Measurements from ENCODE around the gene PGAM5.

Gene PGAM5

GRCh38 chr12:132710405-132711079 lies at the start of gene PGAM5:
Gene PGAM5, plus strand, starts transcription at chr12:132710842. Its CDS starts 35 bp downstream, at chr12:132710877.
- DNase-seq (ENCODE audit: low read depth, low spot score) = peak; percentile 66
- H3K27ac ChIP-seq = peak within 1 kb of the TSS; percentile 78

GRCh38 chr12:132660996-132661395 lies 49.6 kb upstream of the PGAM5 start:
- DNase-seq (ENCODE audit: low read depth, low spot score) = no peak
- no peak overlapping the region for H3K27ac ChIP-seq

- no peak overlapping the region for H3K27ac ChIP-seq
- no peak for DNase-seq (ENCODE audit: low read depth, low spot score)
Observed at GRCh38 chr12:132661972-132662371, 48.7 kb upstream of the PGAM5 start.

- DNase-seq (ENCODE audit: low read depth, low spot score) = no peak
- no peak overlapping the region for H3K27ac ChIP-seq
Observed at GRCh38 chr12:132662901-132663755, 47.5 kb upstream of the PGAM5 start.

GRCh38 chr12:132664206-132665148 lies 46.2 kb upstream of the PGAM5 start:
- DNase-seq (ENCODE audit: low read depth, low spot score) = no peak
- H3K27ac ChIP-seq = no peak overlapping the region

- H3K27ac ChIP-seq = no peak overlapping the region
- DNase-seq (ENCODE audit: low read depth, low spot score) = no peak
Observed at GRCh38 chr12:132665149-132665491, 45.5 kb upstream of the PGAM5 start.

- no peak overlapping the region for H3K27ac ChIP-seq
- DNase-seq (ENCODE audit: low read depth, low spot score) = no peak
Observed at GRCh38 chr12:132665794-132666193, 44.8 kb upstream of the PGAM5 start.

- DNase-seq (ENCODE audit: low read depth, low spot score) = no peak
- H3K27ac ChIP-seq = no peak overlapping the region
Observed at GRCh38 chr12:132668191-132669088, 42.2 kb upstream of the PGAM5 start.

- H3K27ac ChIP-seq = no peak overlapping the region
- DNase-seq (ENCODE audit: low read depth, low spot score) = no peak
Observed at GRCh38 chr12:132669166-132669879, 41.3 kb upstream of the PGAM5 start.

- no peak overlapping the region for H3K27ac ChIP-seq
- DNase-seq (ENCODE audit: low read depth, low spot score) = no peak
Observed at GRCh38 chr12:132672116-132672515, 38.5 kb upstream of the PGAM5 start.

- no peak overlapping the region for H3K27ac ChIP-seq
- no peak for DNase-seq (ENCODE audit: low read depth, low spot score)
Observed at GRCh38 chr12:132672678-132673077, 38.0 kb upstream of the PGAM5 start.

GRCh38 chr12:132673288-132674179 lies 37.1 kb upstream of the PGAM5 start:
- no peak overlapping the region for H3K27ac ChIP-seq
- no peak for DNase-seq (ENCODE audit: low read depth, low spot score)

GRCh38 chr12:132674561-132674960 lies 36.1 kb upstream of the PGAM5 start:
- no peak overlapping the region for H3K27ac ChIP-seq
- DNase-seq (ENCODE audit: low read depth, low spot score) = no peak

GRCh38 chr12:132675757-132676432 lies 34.7 kb upstream of the PGAM5 start:
- no peak for DNase-seq (ENCODE audit: low read depth, low spot score)
- no peak overlapping the region for H3K27ac ChIP-seq

- no peak overlapping the region for H3K27ac ChIP-seq
- DNase-seq (ENCODE audit: low read depth, low spot score) = no peak
Observed at GRCh38 chr12:132677492-132677891, 33.1 kb upstream of the PGAM5 start.

GRCh38 chr12:132685400-132685799 lies 25.2 kb upstream of the PGAM5 start:
- H3K27ac ChIP-seq = no peak overlapping the region
- DNase-seq (ENCODE audit: low read depth, low spot score) = no peak

- H3K27ac ChIP-seq = no peak overlapping the region
- DNase-seq (ENCODE audit: low read depth, low spot score) = no peak
Observed at GRCh38 chr12:132686825-132687210, 23.8 kb upstream of the PGAM5 start.

All from epithelial cell of prostate (primary cell).